K562 (cell line): ENCODE measurements around the gene SPHK1. TPM values are rescaled to one million over a fixed set of nuclear protein-coding genes. Genes with fewer than 3 reads are reported as not detected.

Experiments
- BRCA1 ChIP-seq, 2 experiments: fragments of 450-650 bp in 1 of 2; sonication (generic) in 1 of 2; formaldehyde crosslinking in 1 of 2; IDR thresholded peaks; 2 replicates each; pipeline versions ENCODE4 v1.5.0 to v1.6.1; 2017 to 2020; ENCODE audit warnings: mild to moderate bottlenecking in 1 of 2, missing genetic modification reagents in 1 of 2
- CTCFL ChIP-seq: IDR thresholded peaks from 2 replicates; pipeline ENCODE4 v1.6.1; 2011; ENCODE audit warnings: borderline replicate concordance, low read depth, mild to moderate bottlenecking, moderate library complexity, low read length; ENCODE audit not compliant: insufficient read depth, poor library complexity, severe bottlenecking
- E2F1 ChIP-seq: sonication (generic); formaldehyde crosslinking; IDR thresholded peaks from 2 replicates; pipeline ENCODE4 v1.8.1; 2023; ENCODE audit warnings: mild to moderate bottlenecking, missing genetic modification reagents, moderate library complexity
- FIP1L1 ChIP-seq: fragments of 200-400 bp; formaldehyde crosslinking; IDR thresholded peaks from 2 replicates; pipeline ENCODE4 v1.6.1; 2018; ENCODE audit warnings: mild to moderate bottlenecking, low read depth, low read length; ENCODE audit not compliant: poor library complexity, severe bottlenecking
- ID3 ChIP-seq, 2 experiments: fragments of 250-450 bp in 1 of 2; fragments of 450-650 bp in 1 of 2; sonication (Bioruptor Pico) in 1 of 2; IDR thresholded peaks; 2 replicates each; pipeline versions ENCODE4 v1.6.1 to v1.8.0; 2016 to 2021; ENCODE audit warnings: mild to moderate bottlenecking in 2 of 2, moderate library complexity in 2 of 2, missing compliant biosample characterization in 1 of 2, missing genetic modification characterization in 1 of 2
- NBN ChIP-seq: fragments of 450-650 bp; IDR thresholded peaks from 2 replicates; pipeline ENCODE4 v1.6.1; 2016; ENCODE audit warnings: low read depth, mild to moderate bottlenecking
- NFATC3 ChIP-seq: fragments of 450-650 bp; IDR thresholded peaks from 2 replicates; pipeline ENCODE4 v1.6.1; 2017; ENCODE audit warnings: mild to moderate bottlenecking
- TFAP4 ChIP-seq: sonication (generic); formaldehyde crosslinking; IDR thresholded peaks from 2 replicates; pipeline ENCODE4 v1.8.0; 2022; ENCODE audit warnings: missing genetic modification reagents, mild to moderate bottlenecking, moderate library complexity, borderline replicate concordance
- USF1 ChIP-seq: sonication (generic); formaldehyde crosslinking; IDR thresholded peaks from 2 replicates; pipeline ENCODE4 v1.9.0; 2022; ENCODE audit warnings: mild to moderate bottlenecking, missing genetic modification reagents
- ZKSCAN8 ChIP-seq: fragments of 200-800 bp; sonication (Bioruptor generic); IDR thresholded peaks from 2 replicates; pipeline ENCODE4 v1.6.1; 2016; ENCODE audit warnings: missing genetic modification characterization, missing compliant biosample characterization
- ZNF639 ChIP-seq, 2 experiments: fragments of 200-800 bp in 1 of 2; sonication (Bioruptor generic) in 1 of 2; sonication (generic) in 1 of 2; formaldehyde crosslinking in 1 of 2; IDR thresholded peaks in 1 of 2; conservative IDR thresholded peaks in 1 of 2; 2 replicates each; pipeline versions ENCODE4 v1.5.0 to v1.6.1; 2016 to 2020; ENCODE audit warnings: missing compliant biosample characterization in 1 of 2, missing genetic modification characterization in 1 of 2, missing genetic modification reagents in 1 of 2
- polyA plus RNA-seq, 8 experiments: library from polyadenylated mRNA; depleted of rRNA in 4 of 8; stranded (reverse) in 5 of 8; unstranded in 3 of 8; fragments of >200 nt; fragmentation: Nextera tagmentation in 2 of 8; fragmentation: Illumina TruSeq in 1 of 8; extraction: Ambion mirVana in 2 of 8; extraction: Trizol in 1 of 8; gene quantifications; 2 replicates each; pipeline versions ENCODE4 v1.2.1 to v1.2.3, GENCODE V29; 2011 to 2014; ENCODE audit warnings: inconsistent platforms in 1 of 8, missing spikeins in 1 of 8
- total RNA-seq, 7 experiments: library from RNA; depleted of rRNA in 6 of 7; stranded (reverse); fragments of >200 nt in 6 of 7; fragmentation: Illumina TruSeq in 2 of 7; extraction: Trizol in 2 of 7; gene quantifications; 2 replicates each; pipeline versions ENCODE4 v1.2.1 to v1.2.3, GENCODE V29; 2011 to 2021; ENCODE audit warnings: low replicate concordance in 1 of 7

Gene SPHK1
- total and polyA plus RNA-seq, 9 of the 15 experiments (the other 6 are each of a cell fraction or from before 2014, with no cell fraction given) = 0.21 to 60.3 (median 14.5) TPM

GRCh38 chr17:76385892-76386786, 1.7 kb downstream of the SPHK1 start (continued):
- TF ChIP-seq TFAP4 (CRISPR knock-in tag) (peak; percentile 86), NFATC3 (no peak), ZKSCAN8 (no peak; the same call in 1 of the 2 replicates), NBN (0 out of 2 replicates have a peak, but pooled peaks have one; percentile 24), BRCA1 (IDR thresholded peaks at IDR 0.05) (no peak), BRCA1 (CRISPR knock-in tag; IDR thresholded peaks at IDR 0.05) (peak; percentile 91), FIP1L1 (peak; percentile 60), CTCFL (peak; percentile 82), USF1 (CRISPR knock-in tag) (peak; percentile 88), ID3 (CRISPR knock-in tag; IDR thresholded peaks at IDR 0.05) (no peak), ID3 (tag; IDR thresholded peaks at IDR 0.05) (0 out of 2 replicates have a peak, but pooled peaks have one; percentile 56), ZNF639 (CRISPR knock-in tag; conservative IDR thresholded peaks at IDR 0.05 in 1 of 2, IDR thresholded peaks at IDR 0.05 in 1 of 2) (peak in 1 of 2 experiments; percentile 61; a peak in 1 of 4 replicates), E2F1 (peak; percentile 96)
